Fibroblast of pulmonary artery (primary cell): ENCODE data around the gene FLVCR2.
A peak's percentile ranks its signal among the peaks of the same experiment; 100 is the strongest.

ENCODE experiments used
- DNase-seq: peaks from one replicate; pipeline ENCODE4 v3.0.0-alpha.2; 2010; ENCODE audit warnings: low read depth
- H3K4me3 ChIP-seq: replicated peaks from 2 replicates; pipeline ENCODE4 v1.5.1; 2011; ENCODE audit warnings: low read depth, mild to moderate bottlenecking, control low read depth, low read length, moderate library complexity
- CTCF ChIP-seq: IDR thresholded peaks from 2 replicates; pipeline ENCODE4 v1.5.1; 2011; ENCODE audit warnings: mild to moderate bottlenecking, control low read depth, low read length, inconsistent platforms; ENCODE audit errors: missing control alignments

Gene FLVCR2

GRCh38 chr14:75545907-75546306, 32.5 kb upstream of the FLVCR2 start:
- no peak overlapping the region for H3K4me3 ChIP-seq
- DNase-seq: no peak
- TF ChIP-seq CTCF: no peak

GRCh38 chr14:75547552-75548250, 30.7 kb upstream of the FLVCR2 start:
- no peak for DNase-seq

GRCh38 chr14:75548544-75548943, 29.9 kb upstream of the FLVCR2 start:
- peak; percentile 68 for DNase-seq
- no peak overlapping the region for H3K4me3 ChIP-seq
- TF ChIP-seq CTCF: no peak

More at GRCh38 chr14:75547552-75548250, 30.7 kb upstream of the FLVCR2 start:
- no peak overlapping the region for H3K4me3 ChIP-seq
- no peak for TF ChIP-seq CTCF

GRCh38 chr14:75549169-75549568, 29.3 kb upstream of the FLVCR2 start:
- TF ChIP-seq CTCF: no peak
- H3K4me3 ChIP-seq: no peak overlapping the region
- no peak for DNase-seq

- H3K4me3 ChIP-seq: no peak overlapping the region
- TF ChIP-seq CTCF: no peak
- DNase-seq: no peak
Observed at GRCh38 chr14:75551021-75551420, 27.4 kb upstream of the FLVCR2 start.

GRCh38 chr14:75553157-75553556, 25.3 kb upstream of the FLVCR2 start:
- H3K4me3 ChIP-seq: no peak overlapping the region
- TF ChIP-seq CTCF: no peak
- DNase-seq: no peak

- TF ChIP-seq CTCF: no peak
- DNase-seq: no peak
- no peak overlapping the region for H3K4me3 ChIP-seq
Observed at GRCh38 chr14:75553761-75554364, 24.6 kb upstream of the FLVCR2 start.
